Measurements from ENCODE around the gene PTMS.

DNA sequence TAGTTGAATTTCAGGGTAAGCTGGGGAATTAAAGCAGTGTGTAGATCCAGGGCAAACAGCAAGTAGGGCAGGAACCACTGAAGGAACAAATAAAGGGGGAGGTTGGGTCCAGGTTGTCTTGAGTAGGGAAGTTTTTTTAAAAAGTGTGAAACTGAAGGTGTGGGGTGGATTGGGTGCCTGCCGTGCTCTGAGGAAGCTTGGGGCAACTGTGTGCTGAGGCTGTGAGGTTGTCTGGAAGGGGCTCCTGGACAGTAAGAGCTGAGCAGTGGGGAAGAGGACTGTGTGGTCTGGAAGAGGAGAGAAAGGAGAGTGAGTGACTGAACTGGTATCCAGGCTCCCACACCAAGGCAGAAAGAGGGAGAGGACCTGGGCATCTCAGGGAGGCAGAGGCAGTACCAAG lies 44.6 kb downstream of the PTMS start:
- TF ChIP-seq POLR2A (IDR thresholded peaks at IDR 0.05) = no peak
- TF ChIP-seq, protein P1, sequence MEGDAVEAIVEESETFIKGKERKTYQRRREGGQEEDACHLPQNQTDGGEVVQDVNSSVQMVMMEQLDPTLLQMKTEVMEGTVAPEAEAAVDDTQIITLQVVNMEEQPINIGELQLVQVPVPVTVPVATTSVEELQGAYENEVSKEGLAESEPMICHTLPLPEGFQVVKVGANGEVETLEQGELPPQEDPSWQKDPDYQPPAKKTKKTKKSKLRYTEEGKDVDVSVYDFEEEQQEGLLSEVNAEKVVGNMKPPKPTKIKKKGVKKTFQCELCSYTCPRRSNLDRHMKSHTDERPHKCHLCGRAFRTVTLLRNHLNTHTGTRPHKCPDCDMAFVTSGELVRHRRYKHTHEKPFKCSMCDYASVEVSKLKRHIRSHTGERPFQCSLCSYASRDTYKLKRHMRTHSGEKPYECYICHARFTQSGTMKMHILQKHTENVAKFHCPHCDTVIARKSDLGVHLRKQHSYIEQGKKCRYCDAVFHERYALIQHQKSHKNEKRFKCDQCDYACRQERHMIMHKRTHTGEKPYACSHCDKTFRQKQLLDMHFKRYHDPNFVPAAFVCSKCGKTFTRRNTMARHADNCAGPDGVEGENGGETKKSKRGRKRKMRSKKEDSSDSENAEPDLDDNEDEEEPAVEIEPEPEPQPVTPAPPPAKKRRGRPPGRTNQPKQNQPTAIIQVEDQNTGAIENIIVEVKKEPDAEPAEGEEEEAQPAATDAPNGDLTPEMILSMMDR (IDR thresholded peaks at IDR 0.05) = no peak

Measured in adrenal gland (tissue), 5 donors.